ENCODE data around the gene OR7G1. TPM values are rescaled to one million over a fixed set of nuclear protein-coding genes. Genes with fewer than 3 reads are reported as not detected.

Gene OR7G1
- total and polyA plus RNA-seq, 2 donors (not counting 3 experiments of a cell fraction or from before 2014, with no cell fraction given), result not detected

DNA sequence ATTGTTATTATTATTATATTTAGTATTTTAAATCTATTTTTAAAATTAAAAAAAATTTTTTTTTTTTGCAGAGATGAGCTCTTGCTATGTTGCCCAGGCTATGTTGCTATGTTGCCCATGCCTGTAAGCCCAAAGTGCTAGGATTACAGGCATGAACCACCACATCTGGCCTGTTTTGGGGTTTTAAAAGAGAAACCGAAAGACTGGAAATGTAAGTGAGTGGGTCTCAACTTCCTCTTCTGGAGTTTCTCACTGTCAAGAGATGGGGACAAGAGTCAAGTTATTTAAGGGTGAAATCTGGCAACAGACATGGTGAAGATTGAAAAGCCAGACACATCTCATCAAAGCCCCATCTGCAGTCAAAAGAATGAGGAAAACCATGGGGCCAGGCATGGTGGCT is 15.4 kb upstream of the OR7G1 start:
- no peak for DNase-seq (ENCODE audit: low read depth, low spot score)
- Histone ChIP-seq H3K4me3 (replicated peaks in 1 of 3; ENCODE audit: insufficient read depth in 1 of 3, low read depth in 1 of 3, low read length in 3 of 3) (no peak overlapping the region), H3K9me1 (replicated peaks; ENCODE audit: control insufficient read depth, extremely low read depth, insufficient read depth, low read length) (no peaks in the 10 kb centered on the region), H2AFZ (ENCODE audit: low read depth, low read length) (no peak overlapping the region), H3K9me3 (replicated peaks; ENCODE audit: control insufficient read depth, insufficient read depth, low read length) (no peaks in the 10 kb centered on the region), H3K36me3 (ENCODE audit: control insufficient read depth in 2 of 2, extremely low read depth in 1 of 2, insufficient read depth in 2 of 2, low read length in 2 of 2) (no peaks in the 10 kb centered on the region), H3K4me2 (ENCODE audit: insufficient read depth, low read length) (no peak overlapping the region), H3K9ac (replicated peaks; ENCODE audit: extremely low read depth, insufficient read depth, low read length) (no peak overlapping the region), H3K79me2 (ENCODE audit: control insufficient read depth, insufficient read depth, low read length) (no peaks in the 10 kb centered on the region), H3K27ac (ENCODE audit: insufficient read depth, low read depth, low read length) (no peak overlapping the region), H3K4me1 (ENCODE audit: control insufficient read depth, extremely low read depth, insufficient read depth, low read length) (peaks cover 5% of the 10 kb centered on the region), H3K27me3 (ENCODE audit: control insufficient read depth in 2 of 2, insufficient read depth in 2 of 2, low read length in 2 of 2) (no peaks in the 10 kb centered on the region), H4K20me1 (replicated peaks; ENCODE audit: control insufficient read depth, extremely low read depth, insufficient read depth, low read length) (no peaks in the 10 kb centered on the region)
- no peak for FAIRE-seq
- intact Hi-C loops (cut with micrococcal nuclease), result no loop called here
- CTCF ChIA-PET, result no interaction called here
- dilution Hi-C loops (cut with MboI; ENCODE audit: extremely low pct_ligation_motif_present, low sequenced_read_pairs), result no loop called here
- POLR2A ChIA-PET, result no interaction called here
- BruUV-seq (replicated peaks), result no TSS peak
- TF ChIP-seq, protein P1, sequence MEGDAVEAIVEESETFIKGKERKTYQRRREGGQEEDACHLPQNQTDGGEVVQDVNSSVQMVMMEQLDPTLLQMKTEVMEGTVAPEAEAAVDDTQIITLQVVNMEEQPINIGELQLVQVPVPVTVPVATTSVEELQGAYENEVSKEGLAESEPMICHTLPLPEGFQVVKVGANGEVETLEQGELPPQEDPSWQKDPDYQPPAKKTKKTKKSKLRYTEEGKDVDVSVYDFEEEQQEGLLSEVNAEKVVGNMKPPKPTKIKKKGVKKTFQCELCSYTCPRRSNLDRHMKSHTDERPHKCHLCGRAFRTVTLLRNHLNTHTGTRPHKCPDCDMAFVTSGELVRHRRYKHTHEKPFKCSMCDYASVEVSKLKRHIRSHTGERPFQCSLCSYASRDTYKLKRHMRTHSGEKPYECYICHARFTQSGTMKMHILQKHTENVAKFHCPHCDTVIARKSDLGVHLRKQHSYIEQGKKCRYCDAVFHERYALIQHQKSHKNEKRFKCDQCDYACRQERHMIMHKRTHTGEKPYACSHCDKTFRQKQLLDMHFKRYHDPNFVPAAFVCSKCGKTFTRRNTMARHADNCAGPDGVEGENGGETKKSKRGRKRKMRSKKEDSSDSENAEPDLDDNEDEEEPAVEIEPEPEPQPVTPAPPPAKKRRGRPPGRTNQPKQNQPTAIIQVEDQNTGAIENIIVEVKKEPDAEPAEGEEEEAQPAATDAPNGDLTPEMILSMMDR (IDR thresholded peaks at IDR 0.05; ENCODE audit: extremely low read depth in 1 of 2, insufficient read depth in 1 of 2, low read depth in 1 of 2, low read length in 2 of 2), result no peak
- TF ChIP-seq FOS (IDR thresholded peaks at IDR 0.05; ENCODE audit: borderline replicate concordance, insufficient read depth, low read length) (no peak), JUN (IDR thresholded peaks at IDR 0.05; ENCODE audit: borderline replicate concordance, insufficient read depth, insufficient read length, low read depth) (no peak), POLR2AphosphoS5 (IDR thresholded peaks at IDR 0.05; ENCODE audit: insufficient read depth, low read depth, low read length) (no peak), MYC (IDR thresholded peaks at IDR 0.05; ENCODE audit: low read depth, low read length) (no peak), EZH2 (IDR thresholded peaks at IDR 0.05; ENCODE audit: borderline replicate concordance, low read depth, low read length, severe bottlenecking) (no peak), GATA2 (IDR thresholded peaks at IDR 0.05; ENCODE audit: insufficient read depth, insufficient read length, low read depth, low read length) (no peak), POLR2A (IDR thresholded peaks at IDR 0.05; ENCODE audit: low read depth, low read length) (no peak)
- TF ChIP-seq, protein P2, sequence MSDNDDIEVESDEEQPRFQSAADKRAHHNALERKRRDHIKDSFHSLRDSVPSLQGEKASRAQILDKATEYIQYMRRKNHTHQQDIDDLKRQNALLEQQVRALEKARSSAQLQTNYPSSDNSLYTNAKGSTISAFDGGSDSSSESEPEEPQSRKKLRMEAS (IDR thresholded peaks at IDR 0.05; ENCODE audit: insufficient read depth, insufficient read length), result no peak
